HepG2 (cell line): ENCODE measurements around the gene CD84. TPM values are rescaled to one million over a fixed set of nuclear protein-coding genes. Genes with fewer than 3 reads are reported as not detected.
A peak's percentile ranks its signal among the peaks of the same experiment; 100 is the strongest.

Experiments used
- ATAC-seq: fragments of 200-7000 bp; cut with Tn5 transposase; 3 replicates; pipeline ENCODE4 v1.9.1; 2020; ENCODE audit warnings: mild to moderate bottlenecking, moderate library complexity
- BruUV-seq: library from RNA; stranded (reverse); fragments of 400-500 nt; replicated peaks from 2 replicates; lab custom pipeline; 2021; lab: Mats Ljungman, UMichigan
- CTCF ChIA-PET: fragments of 300-600 bp; formaldehyde crosslinking; extraction: SDS; loops from one replicate; lab custom pipeline; 2021; ENCODE audit warnings: low total read pairs, inconsistent platforms, low intra/inter-chr PET ratio; lab: Yijun Ruan, JAX
- POLR2A ChIA-PET: fragments of 350-600 bp; sonication (Branson Sonifier 250); formaldehyde crosslinking; loops from one replicate; lab custom pipeline; 2020; ENCODE audit warnings: antibody characterized with exemption, inconsistent platforms; lab: Yijun Ruan, JAX
- DNase-seq: peaks from one replicate; pipeline ENCODE4 v3.0.0-alpha.2; 2015; ENCODE audit warnings: low spot score
- FAIRE-seq: peaks from 3 replicates; lab custom pipeline; 2011; peaks lifted over from hg19 to GRCh38; lab: Jason Lieb, UNC
- H2AFZ ChIP-seq: one replicate; pipeline ENCODE4 v1.6.1; 2011; ENCODE audit warnings: low read length, inconsistent platforms
- H3K27ac ChIP-seq: fragments of 300-600 bp; 3 replicates; pipeline ENCODE4 v1.8.0; 2011; ENCODE audit warnings: mixed run types, mild to moderate bottlenecking, mixed read lengths, low read length, inconsistent platforms; ENCODE audit not compliant: insufficient read depth; ENCODE audit errors: extremely low read length
- H3K27me3 ChIP-seq, 2 experiments: fragments of 200-600 bp in 1 of 2; 2 replicates in 1 of 2; 3 replicates in 1 of 2; pipeline versions ENCODE4 v1.6.0 to v1.8.0; 2011; ENCODE audit warnings: low read length in 2 of 2, mild to moderate bottlenecking in 2 of 2, moderate library complexity in 2 of 2, inconsistent platforms in 1 of 2; ENCODE audit not compliant: insufficient read depth in 2 of 2, control insufficient read depth in 1 of 2
- H3K36me3 ChIP-seq, 2 experiments: fragments of 200-600 bp in 1 of 2; replicated peaks in 1 of 2; 2 replicates in 1 of 2; 3 replicates in 1 of 2; pipeline versions ENCODE4 v1.5.1 to v1.8.0; 2011; ENCODE audit warnings: low read length in 2 of 2, inconsistent platforms in 1 of 2; ENCODE audit not compliant: insufficient read depth in 2 of 2, control insufficient read depth in 1 of 2
- H3K4me1 ChIP-seq: 2 replicates; pipeline ENCODE4 v1.5.1; 2012; ENCODE audit warnings: low read length, inconsistent platforms; ENCODE audit not compliant: insufficient read depth
- H3K4me2 ChIP-seq: 2 replicates; pipeline ENCODE4 v1.6.0; 2011; ENCODE audit warnings: low read depth, low read length, inconsistent platforms
- H3K4me3 ChIP-seq, 3 experiments: fragments of 200-600 bp in 1 of 3; sonication (generic), shearing (Covaris generic) in 1 of 3; replicated peaks in 1 of 3; 2 replicates each; pipeline ENCODE4 v1.5.1; 2011 to 2016; ENCODE audit warnings: low read length in 3 of 3, inconsistent platforms in 2 of 3, low read depth in 2 of 3, mild to moderate bottlenecking in 2 of 3, control low read depth in 1 of 3, mixed read lengths in 1 of 3; ENCODE audit not compliant: insufficient read depth in 1 of 3
- H3K79me2 ChIP-seq: one replicate; pipeline ENCODE4 v1.6.1; 2011; ENCODE audit warnings: low read length, inconsistent platforms; ENCODE audit not compliant: insufficient read depth
- H3K9ac ChIP-seq: 2 replicates; pipeline ENCODE4 v1.6.0; 2011; ENCODE audit warnings: mild to moderate bottlenecking, low read depth, low read length, inconsistent platforms; ENCODE audit not compliant: insufficient read depth
- H3K9me3 ChIP-seq: 2 replicates; pipeline ENCODE4 v1.5.1; 2012; ENCODE audit warnings: mild to moderate bottlenecking, low read length
- H4K20me1 ChIP-seq: 2 replicates; pipeline ENCODE4 v1.6.0; 2011; ENCODE audit warnings: inconsistent platforms, mild to moderate bottlenecking, low read length, moderate library complexity; ENCODE audit not compliant: insufficient read depth
- CEBPB ChIP-seq: IDR thresholded peaks from 2 replicates; pipeline ENCODE4 v1.6.1; 2011; ENCODE audit warnings: low read depth, low read length, improper control_type of control experiment, borderline replicate concordance
- HNRNPUL1 ChIP-seq: fragments of 200-400 bp; formaldehyde crosslinking; IDR thresholded peaks from 2 replicates; pipeline ENCODE4 v1.6.1; 2017; ENCODE audit warnings: low read depth, mild to moderate bottlenecking, low read length, moderate library complexity
- MEF2D ChIP-seq: sonication (generic); formaldehyde crosslinking; IDR thresholded peaks from 2 replicates; pipeline ENCODE4 v1.5.1; 2020; ENCODE audit warnings: mild to moderate bottlenecking, missing genetic modification reagents
- PHF5A ChIP-seq: IDR thresholded peaks from one replicate; pipeline ENCODE4 v1.6.1; 2018; ENCODE audit warnings: low read depth, missing genetic modification reagents; ENCODE audit not compliant: unreplicated experiment
- SALL1 ChIP-seq: sonication (generic); formaldehyde crosslinking; IDR thresholded peaks from 2 replicates; pipeline ENCODE4 v1.8.0; 2022; ENCODE audit warnings: mild to moderate bottlenecking, missing genetic modification reagents
- SP1 ChIP-seq, 2 experiments: fragments of 450-650 bp in 1 of 2; sonication (generic) in 1 of 2; formaldehyde crosslinking in 1 of 2; IDR thresholded peaks; 2 replicates each; pipeline versions ENCODE4 v1.4.0 to v1.6.1; 2016 to 2020; ENCODE audit warnings: missing genetic modification reagents in 1 of 2
- WGBS: methylation state at CpG from one replicate; pipeline ENCODE4 v1.1.6; 2017; ENCODE audit warnings: low lambda C conversion rate; 5-methylcytosine and 5-hydroxymethylcytosine counted together
- in situ Hi-C: cut with HindIII; loops from 2 replicates; pipeline ENCODE4 v1.10.0; 2017; ENCODE audit warnings: low pct_unique_long_range_greater_than_20kb; ENCODE audit not compliant: extremely low pct_ligation_motif_present
- intact Hi-C: fragments of 100-400 bp; cut with micrococcal nuclease; formaldehyde crosslinking; loops from one replicate; pipeline ENCODE4 v1.10.0; 2022; ENCODE audit not compliant: unreplicated experiment
- polyA plus RNA-seq, 8 experiments: library from polyadenylated mRNA; depleted of rRNA in 3 of 8; stranded (reverse) in 7 of 8; unstranded in 1 of 8; fragments of >200 nt; fragmentation: Illumina TruSeq in 4 of 8; extraction: Trizol in 4 of 8; gene quantifications; 2 replicates each; pipeline versions ENCODE4 v1.2.1 to v1.2.3, GENCODE V29; 2011 to 2016; ENCODE audit warnings: low read depth in 4 of 8, missing spikeins in 1 of 8, mixed read lengths in 1 of 8; ENCODE audit not compliant: insufficient read depth in 1 of 8
- total RNA-seq, 5 experiments: library from RNA; depleted of rRNA; stranded (reverse); fragments of >200 nt; fragmentation: Illumina TruSeq; extraction: Trizol; gene quantifications; 2 replicates each; pipeline ENCODE4 v1.2.3, GENCODE V29; 2016; ENCODE audit warnings: low read depth in 1 of 5
- TF ChIP-seq, protein P1 (sequence below): IDR thresholded peaks from 2 replicates; pipeline ENCODE4 v1.6.1; 2012; ENCODE audit warnings: inconsistent platforms
- TF ChIP-seq, protein P2 (sequence below), 2 experiments: fragments of 450-650 bp in 1 of 2; sonication (generic) in 1 of 2; formaldehyde crosslinking; IDR thresholded peaks; 2 replicates each; pipeline versions ENCODE4 v1.5.0 to v1.8.0; 2020 to 2022; ENCODE audit warnings: mild to moderate bottlenecking in 1 of 2, missing genetic modification reagents in 1 of 2
- TF ChIP-seq, protein P3 (sequence below): sonication (generic); formaldehyde crosslinking; IDR thresholded peaks from 2 replicates; pipeline ENCODE4 v1.5.0; 2020; ENCODE audit warnings: missing genetic modification reagents

The CD84 gene
- total and polyA plus RNA-seq, 2 of the 13 experiments (the other 11 are each of a cell fraction or from before 2014, with no cell fraction given), result not detected

DNA sequence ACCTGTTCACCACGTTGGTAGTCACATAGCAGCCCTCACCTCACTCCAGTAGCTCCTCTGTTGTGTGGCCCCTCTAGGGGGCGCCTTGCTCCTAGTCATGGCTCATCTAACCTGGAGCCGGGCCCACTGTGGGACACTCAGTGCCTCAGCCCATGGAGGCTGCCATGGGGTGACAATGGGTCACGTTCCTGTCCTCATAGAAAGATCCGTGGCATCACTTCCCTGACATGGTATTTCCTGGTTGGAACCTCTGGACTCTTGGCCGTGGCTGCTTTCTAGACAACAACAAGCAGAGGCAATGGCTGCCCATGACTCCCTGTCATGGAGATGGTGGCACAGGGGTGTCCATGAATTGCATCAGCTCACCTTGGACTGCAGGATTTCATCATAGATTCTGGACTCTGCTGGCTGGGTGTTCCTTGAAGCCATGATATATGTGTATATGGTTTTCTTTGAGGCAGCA is 28.7 kb downstream of the CD84 start:
- POLR2A ChIA-PET, result no interaction called here
- TF ChIP-seq PHF5A (CRISPR knock-in tag) (no peak), SP1 (IDR thresholded peaks at IDR 0.05) (no peak), SP1 (CRISPR knock-in tag; IDR thresholded peaks at IDR 0.05) (no peak), CEBPB (peak; percentile 49; the same call in 1 of the 2 replicates), SALL1 (no peak), HNRNPUL1 (no peak), MEF2D (CRISPR knock-in tag) (no peak)
- TF ChIP-seq, protein P1, sequence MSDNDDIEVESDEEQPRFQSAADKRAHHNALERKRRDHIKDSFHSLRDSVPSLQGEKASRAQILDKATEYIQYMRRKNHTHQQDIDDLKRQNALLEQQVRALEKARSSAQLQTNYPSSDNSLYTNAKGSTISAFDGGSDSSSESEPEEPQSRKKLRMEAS, result no peak
- TF ChIP-seq, protein P2, sequence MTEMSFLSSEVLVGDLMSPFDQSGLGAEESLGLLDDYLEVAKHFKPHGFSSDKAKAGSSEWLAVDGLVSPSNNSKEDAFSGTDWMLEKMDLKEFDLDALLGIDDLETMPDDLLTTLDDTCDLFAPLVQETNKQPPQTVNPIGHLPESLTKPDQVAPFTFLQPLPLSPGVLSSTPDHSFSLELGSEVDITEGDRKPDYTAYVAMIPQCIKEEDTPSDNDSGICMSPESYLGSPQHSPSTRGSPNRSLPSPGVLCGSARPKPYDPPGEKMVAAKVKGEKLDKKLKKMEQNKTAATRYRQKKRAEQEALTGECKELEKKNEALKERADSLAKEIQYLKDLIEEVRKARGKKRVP (CRISPR knock-in tag; IDR thresholded peaks at IDR 0.05), result peak in 1 of 2 experiments; percentile 78; a peak in 2 of 4 replicates
- TF ChIP-seq, protein P3, sequence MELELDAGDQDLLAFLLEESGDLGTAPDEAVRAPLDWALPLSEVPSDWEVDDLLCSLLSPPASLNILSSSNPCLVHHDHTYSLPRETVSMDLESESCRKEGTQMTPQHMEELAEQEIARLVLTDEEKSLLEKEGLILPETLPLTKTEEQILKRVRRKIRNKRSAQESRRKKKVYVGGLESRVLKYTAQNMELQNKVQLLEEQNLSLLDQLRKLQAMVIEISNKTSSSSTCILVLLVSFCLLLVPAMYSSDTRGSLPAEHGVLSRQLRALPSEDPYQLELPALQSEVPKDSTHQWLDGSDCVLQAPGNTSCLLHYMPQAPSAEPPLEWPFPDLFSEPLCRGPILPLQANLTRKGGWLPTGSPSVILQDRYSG (CRISPR knock-in tag), result no peak
- Histone ChIP-seq H3K9ac (no peak overlapping the region), H2AFZ (no peak overlapping the region), H3K36me3 (no peaks in the 10 kb centered on the region), H3K4me1 (no peaks in the 10 kb centered on the region), H3K4me2 (no peak overlapping the region), H3K27me3 (no peaks in the 10 kb centered on the region), H3K4me3 (no peak overlapping the region), H3K9me3 (no peaks in the 10 kb centered on the region), H4K20me1 (no peaks in the 10 kb centered on the region), H3K27ac (no peak overlapping the region), H3K79me2 (no peaks in the 10 kb centered on the region)
- no CpG with 5 or more reads among the region's 6 CpGs for WGBS
- FAIRE-seq, result no peak
- no TSS peak for BruUV-seq
- in situ Hi-C loops (no loop called here), intact Hi-C loops (no loop called here)
- CTCF ChIA-PET, result no interaction called here
- no peak; the same call in 2 of the 3 replicates for ATAC-seq
- DNase-seq, result no peak
